Activated CD8-positive, alpha-beta memory T cell treated with anti-CD3 and anti-CD28 coated beads for 36 hours (primary cell): Measurements from ENCODE around the gene CFAP298. TPM values are rescaled to one million over a fixed set of nuclear protein-coding genes. Genes with fewer than 3 reads are reported as not detected.

ENCODE experiments used
- total RNA-seq, 2 experiments: library from RNA; stranded (reverse); gene quantifications; one replicate each; pipeline ENCODE4 v1.2.3, GENCODE V29; 2021

Gene CFAP298
- total RNA-seq, 2 experiments from 2014 or later, result 49.7 to 54.7 TPM

Other genes with a start within 250 kb of the CFAP298 start
- 10 to 100 TPM; 39.8 to 41.3 TPM for gene URB1, start 219.4 kb downstream of the CFAP298 start, total RNA-seq
- gene EVA1C, start 199.7 kb downstream of the CFAP298 start, total RNA-seq, result 10 to 100 TPM; 11.5 to 13.4 TPM
- under 1 TPM in 1 of 2 experiments, not detected in 1; 0.15 TPM for gene TCP10L, start 26.9 kb downstream of the CFAP298 start, total RNA-seq
- 10 to 100 TPM; 10.0 to 10.3 TPM for gene SYNJ1, start 115.6 kb upstream of the CFAP298 start, total RNA-seq
- gene PAXBP1, start 159.4 kb upstream of the CFAP298 start, total RNA-seq, result 10 to 100 TPM; 43.2 TPM